ENCODE measurements around the gene OR5M8.

OR5M8 gene

GRCh38 chr11:56497010-56497409, 5.8 kb upstream of the OR5M8 start:
- no peak for DNase-seq (ENCODE audit: low read depth)
- TF ChIP-seq CTCF (IDR thresholded peaks at IDR 0.05; ENCODE audit: control insufficient read depth, insufficient read depth, low read depth, low read length, missing control alignments): no peak
- H3K4me3 ChIP-seq (ENCODE audit: control insufficient read depth, low read depth, low read length): no peak overlapping the region

GRCh38 chr11:56495117-56495516, 3.9 kb upstream of the OR5M8 start:
- DNase-seq (ENCODE audit: low read depth): no peak
- no peak overlapping the region for H3K4me3 ChIP-seq (ENCODE audit: control insufficient read depth, low read depth, low read length)
- no peak for TF ChIP-seq CTCF (IDR thresholded peaks at IDR 0.05; ENCODE audit: control insufficient read depth, insufficient read depth, low read depth, low read length, missing control alignments)

GRCh38 chr11:56486801-56487200, 4.4 kb downstream of the OR5M8 start:
- H3K4me3 ChIP-seq (ENCODE audit: control insufficient read depth, low read depth, low read length): no peak overlapping the region
- no peak for TF ChIP-seq CTCF (IDR thresholded peaks at IDR 0.05; ENCODE audit: control insufficient read depth, insufficient read depth, low read depth, low read length, missing control alignments)
- DNase-seq (ENCODE audit: low read depth): no peak

GRCh38 chr11:56474729-56475235, 16.4 kb downstream of the OR5M8 start:
- no peak for DNase-seq (ENCODE audit: low read depth)
- no peak overlapping the region for H3K4me3 ChIP-seq (ENCODE audit: control insufficient read depth, low read depth, low read length)
- TF ChIP-seq CTCF (IDR thresholded peaks at IDR 0.05; ENCODE audit: control insufficient read depth, insufficient read depth, low read depth, low read length, missing control alignments): no peak

GRCh38 chr11:56473252-56473651, 17.9 kb downstream of the OR5M8 start, which contains the start of gene OR5M3:
TSS of gene OR5M3 (minus strand) at chr11:56473352. CDS start at chr11:56470497, 2,855 bp downstream.
- H3K4me3 ChIP-seq (ENCODE audit: control insufficient read depth, low read depth, low read length): no peak within 1 kb of the TSS
- no peak for DNase-seq (ENCODE audit: low read depth)
- no peak for TF ChIP-seq CTCF (IDR thresholded peaks at IDR 0.05; ENCODE audit: control insufficient read depth, insufficient read depth, low read depth, low read length, missing control alignments)

GRCh38 chr11:56457076-56457475, 34.1 kb downstream of the OR5M8 start:
- TF ChIP-seq CTCF (IDR thresholded peaks at IDR 0.05; ENCODE audit: control insufficient read depth, insufficient read depth, low read depth, low read length, missing control alignments): no peak
- DNase-seq (ENCODE audit: low read depth): no peak
- no peak overlapping the region for H3K4me3 ChIP-seq (ENCODE audit: control insufficient read depth, low read depth, low read length)

GRCh38 chr11:56453521-56453920, 37.6 kb downstream of the OR5M8 start:
- DNase-seq (ENCODE audit: low read depth): no peak
- H3K4me3 ChIP-seq (ENCODE audit: control insufficient read depth, low read depth, low read length): no peak overlapping the region

More at GRCh38 chr11:56453521-56453920, 37.6 kb downstream of the OR5M8 start:
- TF ChIP-seq CTCF (IDR thresholded peaks at IDR 0.05; ENCODE audit: control insufficient read depth, insufficient read depth, low read depth, low read length, missing control alignments): no peak
